Small intestine (tissue), 7 donors: ENCODE measurements around the gene DUOX1. TPM values are rescaled to one million over a fixed set of nuclear protein-coding genes. Genes with fewer than 3 reads are reported as not detected.
"Not testable (repeated sequence)": the region's sequence is repeated elsewhere in the genome, so short reads cannot be mapped to it uniquely, and the experiment has no call there.

Experiments used
- DNase-seq, 2 donors: peaks; one replicate each; pipeline versions ENCODE4 v3.0.0 to v3.0.0-alpha.2; 2013
- FAIRE-seq: peaks from 2 replicates; lab custom pipeline; 2012; peaks lifted over from hg19 to GRCh38; lab: Jason Lieb, UNC
- H3K27ac ChIP-seq, 3 donors: one replicate each; pipeline ENCODE4 v1.5.1; 2013; ENCODE audit warnings: low read length in 2 of 3, mild to moderate bottlenecking in 2 of 3, control low read depth in 1 of 3, inconsistent platforms in 1 of 3, low read depth in 1 of 3, moderate library complexity in 1 of 3
- H3K27me3 ChIP-seq, 3 donors: one replicate each; pipeline ENCODE4 v1.6.1; 2013; ENCODE audit warnings: low read length in 3 of 3, inconsistent platforms in 1 of 3; ENCODE audit not compliant: control insufficient read depth in 3 of 3, insufficient read depth in 3 of 3
- H3K36me3 ChIP-seq, 3 donors: one replicate each; pipeline ENCODE4 v1.6.1; 2013; ENCODE audit warnings: low read length in 3 of 3, inconsistent platforms in 1 of 3, low read depth in 1 of 3, mild to moderate bottlenecking in 1 of 3, moderate library complexity in 1 of 3; ENCODE audit not compliant: control insufficient read depth in 3 of 3, insufficient read depth in 2 of 3
- H3K4me1 ChIP-seq, 3 donors: one replicate each; pipeline ENCODE4 v1.6.1; 2013; ENCODE audit warnings: low read length in 2 of 3, inconsistent platforms in 1 of 3, low read depth in 1 of 3, mild to moderate bottlenecking in 1 of 3, moderate library complexity in 1 of 3; ENCODE audit not compliant: control insufficient read depth in 3 of 3, insufficient read depth in 2 of 3
- H3K4me3 ChIP-seq, 3 donors: one replicate each; pipeline ENCODE4 v1.5.1; 2013; ENCODE audit warnings: low read length in 3 of 3, control low read depth in 1 of 3, inconsistent platforms in 1 of 3, low read depth in 1 of 3, mild to moderate bottlenecking in 1 of 3, moderate library complexity in 1 of 3
- H3K9me3 ChIP-seq, 2 donors: one replicate each; pipeline ENCODE4 v1.6.1; 2013; ENCODE audit warnings: low read depth in 1 of 2, low read length in 1 of 2; ENCODE audit not compliant: control insufficient read depth in 2 of 2, insufficient read depth in 1 of 2
- WGBS, 3 donors: extraction: QIAGEN DNeasy Blood & Tissue Kit; methylation state at CpG; one replicate each; pipeline ENCODE4 v1.1.7; 2013; 5-methylcytosine and 5-hydroxymethylcytosine counted together
- polyA plus RNA-seq, 4 donors: library from polyadenylated mRNA; stranded (reverse) in 3 of 4; unstranded in 1 of 4; fragments of 200-250 nt in 3 of 4; fragments of 120-200 nt in 1 of 4; gene quantifications; one replicate each; pipeline versions ENCODE4 v1.2.1 to v1.2.3, GENCODE V29; 2013
- donor health status: healthy with polysubstance abuse.
- donor health status: control.
- donor health status: control.
- donor health status: Bipolar disorder and iron deficiency.
- donor health status: healthy.

The DUOX1 gene
- polyA plus RNA-seq, 4 donors = 0.33 to 2.5 (median 0.67) TPM; not detected in 1

DNA sequence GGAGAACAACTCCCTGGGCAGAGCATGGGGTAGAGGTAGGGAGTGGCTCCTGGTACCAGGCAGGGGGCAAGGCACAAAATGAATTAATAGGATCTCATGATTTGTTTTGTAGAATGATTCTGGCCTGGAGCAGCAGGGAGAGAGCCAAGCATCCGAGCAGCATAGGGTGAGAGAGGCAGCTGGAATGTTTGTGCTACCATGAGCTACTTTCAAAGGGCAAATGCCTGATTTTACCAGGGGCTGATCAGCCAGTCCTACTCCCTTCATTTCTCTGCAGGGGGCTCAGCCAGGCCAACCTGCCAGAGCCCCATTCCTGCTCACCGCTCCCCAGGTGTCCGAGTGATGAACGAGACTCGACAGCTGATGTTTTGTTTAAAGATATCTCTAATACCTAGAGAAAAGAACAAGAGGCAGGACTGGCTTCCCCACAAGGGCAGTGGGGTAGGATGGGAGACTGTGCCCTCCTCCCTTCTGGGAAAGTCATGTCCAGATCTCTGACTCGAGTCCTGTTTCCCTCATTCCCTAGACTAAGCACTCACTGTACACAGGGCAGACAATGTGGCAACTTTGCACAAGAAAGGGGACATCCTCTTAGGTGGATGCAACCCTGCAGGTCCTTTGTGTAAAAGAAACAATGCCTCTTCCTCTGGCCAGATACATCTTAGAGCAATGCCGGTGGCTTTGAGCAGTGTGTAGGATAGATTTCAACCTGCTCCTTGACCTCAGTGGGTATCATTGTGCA is 28.7 kb upstream of the DUOX1 start:
- peaks cover 0 to 12% (median 0%) of the 10 kb centered on the region in 3 donors for H3K27me3 ChIP-seq
- DNase-seq (no peak), FAIRE-seq (no peak)
- no peaks in the 10 kb centered on the region for H3K4me1 ChIP-seq
- H3K36me3 ChIP-seq = no peaks in the 10 kb centered on the region
- no peaks in the 10 kb centered on the region for H3K9me3 ChIP-seq
- no peak overlapping the region for H3K4me3 ChIP-seq
- WGBS, 3 donors = 64 to 88% (median 82%) methylated on average over 7 of the region's 7 CpGs
- H3K27ac ChIP-seq = no peak overlapping the region

DNA sequence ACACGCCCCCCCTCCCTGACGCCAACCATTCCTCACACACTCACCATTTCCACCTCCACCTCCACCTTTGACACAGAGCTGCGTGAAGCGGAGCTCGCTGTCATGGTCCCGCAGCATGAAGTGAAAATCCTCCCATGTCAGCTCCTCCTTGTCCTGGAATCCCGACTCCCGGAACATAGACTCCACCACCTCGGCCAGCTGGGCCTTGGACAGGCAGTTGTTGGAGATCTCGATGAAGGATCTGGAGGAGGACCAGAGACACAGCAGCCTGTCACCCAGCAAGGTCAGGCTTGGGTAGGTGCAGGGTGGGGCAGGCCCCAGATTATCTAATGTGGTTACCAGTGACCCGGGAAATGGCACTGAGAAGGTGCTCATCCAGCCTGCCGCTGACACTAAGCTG is 28.0 kb upstream of the DUOX1 start:
- H3K4me3 ChIP-seq = no peak overlapping the region
- no peaks in the 10 kb centered on the region for H3K4me1 ChIP-seq
- no peaks in the 10 kb centered on the region for H3K9me3 ChIP-seq
- no peak overlapping the region for H3K27ac ChIP-seq
- 87 to 90% (median 89%) methylated on average over 12 of the region's 12 CpGs for WGBS, 3 donors
- DNase-seq (no peak), FAIRE-seq (no peak)
- peaks cover 0 to 16% (median 0%) of the 10 kb centered on the region in 3 donors for H3K27me3 ChIP-seq
- H3K36me3 ChIP-seq = no peaks in the 10 kb centered on the region

DNA sequence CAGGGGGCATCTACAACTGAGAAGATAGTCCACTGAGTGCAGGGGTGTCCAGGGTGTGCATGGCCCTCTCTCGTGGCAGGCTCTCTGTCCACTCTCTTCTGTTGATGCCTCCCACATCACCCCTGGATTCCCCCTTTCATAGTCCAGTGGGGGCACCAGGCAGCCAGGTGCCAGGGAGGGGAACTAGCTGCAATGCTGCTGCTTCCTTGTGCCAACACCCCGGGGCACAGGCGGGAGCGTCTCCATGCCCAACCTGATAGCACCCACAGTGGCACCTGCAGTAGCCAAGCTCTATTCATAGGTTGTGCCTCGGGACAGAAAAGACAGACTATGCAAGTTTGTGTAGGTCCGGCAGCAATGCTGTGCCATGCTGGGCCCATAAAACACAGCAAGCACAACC is 27.6 kb upstream of the DUOX1 start:
- DNase-seq = no peak
- H3K9me3 ChIP-seq = no peaks in the 10 kb centered on the region
- no peaks in the 10 kb centered on the region for H3K4me1 ChIP-seq
- no peak for FAIRE-seq
- H3K36me3 ChIP-seq = no peaks in the 10 kb centered on the region
- H3K27me3 ChIP-seq = peaks cover 0 to 20% (median 0%) of the 10 kb centered on the region in 3 donors
- no peak overlapping the region for H3K27ac ChIP-seq
- no peak overlapping the region for H3K4me3 ChIP-seq
- WGBS, 3 donors = 68 to 84% (median 78%) methylated on average over 6 of the region's 6 CpGs

DNA sequence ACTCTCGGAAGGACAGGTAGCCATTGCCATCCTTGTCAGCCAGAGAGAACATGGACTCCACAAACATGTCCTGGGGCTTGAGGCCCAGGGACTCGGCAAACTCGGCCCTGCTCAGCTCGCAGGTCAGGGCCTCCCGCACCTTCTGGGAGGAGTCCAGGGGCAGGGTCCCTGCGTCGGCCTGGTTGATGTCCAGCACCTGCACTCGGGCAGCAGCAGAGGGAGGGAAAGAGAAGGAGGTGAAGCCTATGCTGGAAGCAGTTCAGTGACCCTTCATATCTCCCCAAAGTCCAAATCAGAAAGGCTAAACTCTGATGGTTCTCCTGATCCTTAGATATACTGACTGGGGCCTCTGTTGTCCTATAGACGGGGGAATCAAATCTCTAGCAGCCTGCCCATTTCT is 25.6 kb upstream of the DUOX1 start:
- not testable (repeated sequence) for H3K9me3 ChIP-seq, H3K4me3 ChIP-seq, DNase-seq, FAIRE-seq, H3K36me3 ChIP-seq, H3K27ac ChIP-seq, H3K4me1 ChIP-seq
- peaks cover 0 to 28% (median 3%) of the 10 kb centered on the region in 3 donors for H3K27me3 ChIP-seq
- 85 to 94% (median 90%) methylated on average over 8 to 9 of the region's 9 CpGs for WGBS, 3 donors

DNA sequence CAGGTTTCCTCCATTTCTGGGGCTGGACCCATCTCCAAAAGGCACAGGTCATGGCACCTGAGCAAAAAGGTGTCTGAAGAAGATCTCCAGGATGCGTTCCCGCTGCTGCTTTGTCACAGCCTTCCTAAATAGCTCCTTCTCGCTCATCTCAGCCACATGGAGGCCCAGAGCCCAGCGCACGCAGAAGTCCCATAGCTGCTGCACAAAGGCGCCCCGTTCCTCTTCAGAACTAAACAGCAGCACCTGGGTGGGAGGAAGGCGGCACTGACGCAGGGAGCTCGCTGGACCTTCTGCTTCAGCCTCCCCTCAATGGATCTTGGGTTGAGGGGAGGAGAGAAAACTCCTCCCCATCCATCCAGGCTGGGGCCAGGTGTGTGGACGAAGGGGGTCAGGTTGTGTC is 24.2 kb upstream of the DUOX1 start:
- Histone ChIP-seq H3K27me3 (peaks cover 0 to 41% (median 7%) of the 10 kb centered on the region in 3 donors), H3K4me1 (no peaks in the 10 kb centered on the region), H3K36me3 (no peaks in the 10 kb centered on the region), H3K9me3 (no peaks in the 10 kb centered on the region), H3K4me3 (no peak overlapping the region), H3K27ac (no peak overlapping the region)
- DNase-seq (no peak), FAIRE-seq (no peak)
- WGBS, 3 donors = 93 to 98% (median 93%) methylated on average over 11 of the region's 11 CpGs

DNA sequence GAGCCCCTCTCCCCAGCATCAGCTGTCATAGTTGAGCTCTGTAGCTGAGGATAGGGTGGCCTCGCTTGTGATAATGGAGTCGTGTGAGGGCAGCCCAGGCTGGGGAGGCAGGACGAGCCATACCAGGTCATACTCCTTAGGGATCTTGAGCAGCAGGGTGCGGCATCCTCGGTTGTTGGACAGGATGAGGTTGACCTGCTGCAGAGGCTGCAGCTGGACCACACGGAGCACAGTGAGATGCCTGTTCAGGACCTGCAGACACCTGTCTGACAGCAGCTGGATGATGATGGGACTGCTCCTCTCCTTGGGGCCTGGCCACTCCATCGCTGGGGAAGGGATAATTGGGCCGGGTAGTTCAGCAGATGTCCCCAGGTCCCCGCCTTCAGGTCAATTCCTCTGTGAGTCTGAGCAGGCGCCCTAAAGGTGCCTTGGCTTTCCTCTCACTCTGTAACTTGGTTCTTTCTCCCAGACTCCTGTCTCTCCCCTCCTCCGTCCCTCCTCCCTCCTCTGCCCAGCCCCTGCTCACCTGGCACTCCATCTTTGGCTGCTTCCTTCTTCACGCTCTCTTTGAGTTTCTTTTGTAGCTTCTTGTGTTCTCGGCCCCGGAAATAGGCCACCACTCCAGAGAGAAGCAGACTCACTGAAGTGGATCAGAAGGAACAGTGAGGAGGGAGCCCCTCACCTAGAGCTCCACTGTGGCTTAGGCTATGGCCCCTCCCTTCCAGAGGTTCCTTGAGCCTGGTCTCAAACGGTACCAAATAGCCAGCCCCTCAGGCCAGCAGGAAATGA is 23.6 kb upstream of the DUOX1 start:
- DNase-seq (no peak), FAIRE-seq (no peak)
- 73 to 78% (median 75%) methylated on average over 15 of the region's 15 CpGs for WGBS, 3 donors
- no peaks in the 10 kb centered on the region for H3K4me1 ChIP-seq
- no peak overlapping the region for H3K27ac ChIP-seq
- H3K9me3 ChIP-seq = no peaks in the 10 kb centered on the region
- peaks cover 0 to 40% (median 7%) of the 10 kb centered on the region in 3 donors for H3K27me3 ChIP-seq
- no peaks in the 10 kb centered on the region for H3K36me3 ChIP-seq
- no peak overlapping the region for H3K4me3 ChIP-seq

DNA sequence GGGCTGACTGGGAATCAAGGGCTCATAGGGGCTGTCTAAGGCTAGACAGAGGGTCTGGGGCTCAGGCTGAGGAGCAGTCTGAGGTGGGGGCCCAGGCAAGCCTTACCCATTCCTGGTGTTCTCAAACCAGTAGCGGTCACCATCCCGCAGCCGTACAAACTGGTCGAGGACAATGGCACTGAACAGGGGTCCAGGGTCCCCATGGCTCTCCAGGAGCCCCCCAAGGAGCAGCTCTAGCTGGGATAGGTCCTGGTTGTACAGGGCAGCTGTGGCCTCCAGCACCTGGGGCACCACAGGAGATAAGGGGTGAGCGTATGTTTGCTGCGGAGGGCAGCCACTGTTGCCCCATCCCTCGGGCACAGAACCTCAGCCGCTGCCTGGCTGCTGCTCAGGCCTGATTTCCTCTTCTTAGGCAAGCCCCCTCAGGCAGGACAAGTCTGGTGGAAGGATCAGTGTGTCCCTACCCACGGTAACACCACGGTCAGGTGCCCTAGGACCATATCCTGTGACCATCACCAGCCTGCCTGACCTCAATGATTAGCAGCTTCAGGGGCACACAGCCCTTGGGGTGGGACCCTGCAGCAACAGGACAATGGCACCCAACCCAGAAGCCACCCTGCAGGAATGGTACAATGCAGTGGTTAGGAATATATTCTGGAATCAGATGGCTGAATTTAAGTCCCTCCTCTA is 21.7 kb upstream of the DUOX1 start:
- 92 to 93% (median 93%) methylated on average over 10 of the region's 10 CpGs for WGBS, 3 donors
- no peaks in the 10 kb centered on the region for H3K9me3 ChIP-seq
- FAIRE-seq = no peak

DNA sequence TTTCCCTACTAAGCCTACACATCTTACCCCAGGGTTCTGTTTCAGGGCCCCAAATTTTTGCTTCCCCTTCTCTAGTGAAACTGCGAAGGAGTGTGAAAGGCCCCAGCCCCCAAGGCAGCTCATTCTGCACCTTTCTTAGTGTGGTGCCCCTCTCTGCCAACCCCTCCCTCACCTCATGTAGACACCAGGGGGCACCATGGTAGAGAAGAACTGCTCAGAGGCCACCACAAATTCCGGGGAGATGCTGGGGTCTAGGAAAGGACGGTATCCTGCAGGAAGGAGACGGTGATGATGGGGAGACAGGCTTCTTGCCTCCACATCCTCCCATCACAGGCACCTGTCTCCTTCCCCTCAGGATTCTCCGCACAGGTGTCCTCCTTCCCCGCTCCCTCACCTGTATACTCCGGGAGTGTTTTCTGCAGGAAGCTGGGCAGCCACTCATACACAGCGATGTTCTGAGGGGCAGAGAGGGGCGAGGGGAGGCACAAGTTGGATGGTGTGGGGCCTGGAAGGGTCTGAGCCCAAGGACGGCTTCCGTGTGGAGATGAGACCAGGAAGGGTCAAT is 19.5 kb upstream of the DUOX1 start:
- Histone ChIP-seq H3K4me1 (peaks cover 0 to 5% (median 0%) of the 10 kb centered on the region in 3 donors), H3K36me3 (no peaks in the 10 kb centered on the region), H3K27me3 (peaks cover 7 to 74% (median 43%) of the 10 kb centered on the region in 3 donors), H3K27ac (no peak overlapping the region), H3K9me3 (no peaks in the 10 kb centered on the region), H3K4me3 (no peak overlapping the region)
- no peak for DNase-seq
- WGBS, 3 donors = 48 to 79% (median 65%) methylated on average over 11 of the region's 11 CpGs
- FAIRE-seq = no peak

More for the DNA sequence above, 21.7 kb upstream of the DUOX1 start:
- H3K4me3 ChIP-seq = no peak overlapping the region
- DNase-seq = no peak
- H3K36me3 ChIP-seq = no peaks in the 10 kb centered on the region
- peaks cover 0 to 5% (median 0%) of the 10 kb centered on the region in 3 donors for H3K4me1 ChIP-seq
- H3K27ac ChIP-seq = no peak overlapping the region
- H3K27me3 ChIP-seq = peaks cover 7 to 54% (median 22%) of the 10 kb centered on the region in 3 donors
